ENCODE data around the gene DSG4.

Gene DSG4

DNA sequence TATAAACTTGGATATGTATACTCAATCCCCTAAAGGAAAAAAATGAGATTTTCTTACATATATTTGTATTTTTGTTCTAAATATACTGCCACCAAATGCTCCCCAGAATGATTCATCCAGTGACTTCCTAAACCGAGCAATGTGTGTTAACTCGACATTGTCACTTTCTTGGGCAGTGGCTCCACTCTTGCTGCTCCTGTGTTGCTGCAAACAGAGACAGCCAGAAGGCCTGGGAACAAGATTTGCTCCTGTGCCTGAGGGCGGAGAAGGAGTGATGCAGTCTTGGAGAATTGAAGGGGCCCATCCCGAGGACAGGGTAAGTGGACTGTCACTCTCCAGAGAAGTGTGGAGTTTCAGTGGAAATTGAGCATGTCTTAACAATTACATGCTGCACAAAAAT, 32.7 kb downstream of the DSG4 start:
- DNase-seq: no peak

- DNase-seq: no peak
These were observed 34.3 kb downstream of the DSG4 start for GRCh38 chr18:31410716-31411483.

GRCh38 chr18:31413137-31413536, 36.6 kb downstream of the DSG4 start:
- no peak for DNase-seq

GRCh38 chr18:31417850-31418249, 41.3 kb downstream of the DSG4 start:
- DNase-seq: no peak

GRCh38 chr18:31419457-31419932, 42.9 kb downstream of the DSG4 start:
- DNase-seq: no peak

GRCh38 chr18:31420032-31420431, 43.5 kb downstream of the DSG4 start:
- no peak for DNase-seq

DNA sequence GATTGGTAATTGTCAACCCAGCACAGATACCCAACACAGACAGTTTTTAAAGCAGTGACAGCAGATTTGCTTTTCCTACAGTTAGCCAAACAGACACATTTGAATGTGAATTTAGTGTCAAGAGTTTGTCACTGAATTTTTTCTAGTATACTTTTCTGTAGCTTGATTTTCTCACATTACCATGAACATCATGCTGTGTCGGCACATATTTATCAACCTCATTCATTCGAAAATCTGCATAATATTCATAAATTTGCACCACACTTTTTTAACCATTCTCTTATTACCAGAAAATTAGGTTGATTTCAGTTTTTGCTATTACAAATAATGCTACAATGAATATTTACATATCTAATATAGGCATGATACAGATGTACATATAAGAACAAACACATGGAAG, 43.9 kb downstream of the DSG4 start:
- no peak for DNase-seq

DNA sequence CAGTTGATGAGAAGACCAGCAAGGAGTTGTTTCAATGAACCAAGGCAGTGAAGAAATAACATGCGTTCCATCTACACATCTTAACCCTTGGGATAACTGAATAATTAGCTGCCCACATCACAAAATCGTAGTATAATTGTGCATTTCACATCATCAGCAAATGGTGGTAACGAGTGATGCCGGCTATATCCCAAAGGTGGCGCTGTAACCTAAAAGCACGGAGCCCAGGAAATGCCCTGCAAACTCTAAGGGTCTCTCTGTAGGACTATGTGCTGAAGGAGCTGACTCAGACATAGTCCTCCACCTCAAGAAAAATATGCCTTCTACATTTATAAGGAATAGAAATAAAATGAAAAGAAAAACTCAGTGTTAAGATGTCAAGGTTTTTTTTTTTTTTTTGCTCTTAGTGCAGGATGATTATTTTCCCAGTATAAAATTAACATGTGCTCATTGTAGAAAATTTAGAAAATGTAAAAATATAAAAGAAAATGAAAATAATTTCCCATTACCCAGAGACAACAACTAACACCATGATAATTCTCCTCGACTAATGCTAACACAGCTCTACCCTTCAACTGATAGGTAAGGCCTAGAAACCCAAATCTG, 47.9 kb downstream of the DSG4 start:
- DNase-seq: no peak

GRCh38 chr18:31426021-31426420, 49.4 kb downstream of the DSG4 start:
- DNase-seq: no peak

DNA sequence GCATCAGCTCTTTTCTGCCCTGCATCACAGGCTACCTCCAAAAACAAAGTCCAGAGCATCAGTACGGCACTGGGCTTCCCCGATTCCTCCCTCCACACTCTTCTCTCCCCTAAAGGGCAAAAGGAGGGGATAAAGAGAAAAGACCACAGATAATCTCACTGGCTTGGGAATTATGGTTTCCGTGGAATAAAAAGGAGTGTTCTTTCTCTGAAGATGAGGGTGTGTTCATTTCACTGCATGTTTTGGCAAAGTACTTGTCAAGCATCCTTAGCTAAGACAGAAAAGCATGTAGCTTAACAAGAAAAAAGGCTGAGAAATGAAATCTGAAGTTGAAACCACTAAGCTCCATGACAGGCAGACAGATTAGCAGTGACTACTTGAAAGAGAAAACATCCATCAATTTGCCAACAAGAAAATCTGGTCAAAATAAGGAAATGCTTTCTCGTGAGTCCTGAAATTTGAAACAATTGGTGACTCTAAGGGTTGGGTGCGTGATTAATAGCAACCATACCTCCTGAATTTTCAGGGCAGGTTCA, 50.4 kb downstream of the DSG4 start:
- no peak for DNase-seq

GRCh38 chr18:31428211-31428610, 51.6 kb downstream of the DSG4 start:
- DNase-seq: no peak

DNA sequence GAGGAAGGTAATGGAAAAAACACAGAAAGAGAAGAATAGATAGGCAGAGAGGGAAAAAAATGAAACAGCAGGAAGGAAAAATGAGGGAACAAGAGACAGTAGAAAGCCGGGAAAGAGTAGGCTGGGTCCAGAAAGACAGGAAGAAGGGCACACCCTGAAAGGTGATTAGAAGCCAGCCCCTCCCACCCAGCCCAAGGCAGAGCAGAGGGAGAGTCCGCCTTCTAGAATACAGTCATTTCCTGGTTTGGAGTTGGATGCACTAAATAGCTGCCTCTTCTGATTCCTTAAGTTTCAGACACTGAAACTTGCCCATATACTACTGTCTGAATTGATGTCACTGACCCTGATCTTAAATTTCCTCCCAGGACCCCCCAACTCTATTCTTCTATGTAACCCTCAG, 53.0 kb downstream of the DSG4 start:
- DNase-seq: no peak

GRCh38 chr18:31430072-31430471, 53.5 kb downstream of the DSG4 start:
- DNase-seq: no peak

GRCh38 chr18:31430554-31430953, 54.0 kb downstream of the DSG4 start:
- DNase-seq: no peak

GRCh38 chr18:31432316-31432715, 55.7 kb downstream of the DSG4 start:
- DNase-seq: no peak

- DNase-seq: no peak
These were observed 60.2 kb downstream of the DSG4 start for GRCh38 chr18:31436825-31437224.

DNA sequence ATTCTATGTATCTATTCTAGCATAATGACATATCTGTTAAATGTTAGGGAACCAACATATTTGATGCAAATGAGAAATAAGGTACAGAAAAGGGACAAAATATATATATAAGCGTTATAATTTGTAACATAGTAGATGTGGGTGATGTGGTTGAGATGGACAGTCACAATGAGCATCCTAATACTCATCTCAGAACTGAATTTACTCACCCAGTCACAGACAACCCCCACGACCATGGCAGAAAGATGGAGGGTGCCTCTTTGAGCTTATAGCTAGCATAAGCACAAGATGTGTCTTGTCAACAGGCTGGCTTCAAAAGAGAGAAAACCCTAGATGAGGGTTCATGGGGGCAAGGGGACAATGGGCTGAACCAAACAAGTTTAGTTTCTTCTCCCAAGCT, 61.8 kb downstream of the DSG4 start:
- DNase-seq: no peak

DNA sequence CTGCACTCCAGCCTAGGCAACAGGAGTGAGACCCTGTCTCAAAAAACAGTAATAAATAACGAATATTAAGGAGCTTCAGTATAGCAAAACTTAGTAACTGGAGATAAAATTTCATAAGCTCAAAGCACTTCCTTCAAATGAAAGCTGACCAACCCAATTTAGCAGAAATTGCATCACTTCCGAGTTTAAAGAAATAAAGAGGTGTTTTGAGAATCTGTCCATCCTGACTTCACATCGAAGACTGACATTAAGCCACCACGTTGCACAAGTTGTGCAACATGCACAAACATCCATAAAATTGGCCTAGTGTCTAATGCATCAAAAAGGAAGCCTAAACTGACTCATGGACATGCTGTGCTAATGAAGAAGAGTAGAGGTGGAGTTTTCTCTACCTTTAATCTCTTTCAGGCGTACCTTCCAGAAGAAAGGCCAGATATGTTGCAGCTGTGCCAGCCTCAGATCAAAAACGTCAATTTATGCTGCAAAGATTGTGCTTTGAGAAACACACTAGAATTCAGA, 63.3 kb downstream of the DSG4 start:
- no peak for DNase-seq

GRCh38 chr18:31440787-31441186, 64.2 kb downstream of the DSG4 start:
- no peak for DNase-seq

DNA sequence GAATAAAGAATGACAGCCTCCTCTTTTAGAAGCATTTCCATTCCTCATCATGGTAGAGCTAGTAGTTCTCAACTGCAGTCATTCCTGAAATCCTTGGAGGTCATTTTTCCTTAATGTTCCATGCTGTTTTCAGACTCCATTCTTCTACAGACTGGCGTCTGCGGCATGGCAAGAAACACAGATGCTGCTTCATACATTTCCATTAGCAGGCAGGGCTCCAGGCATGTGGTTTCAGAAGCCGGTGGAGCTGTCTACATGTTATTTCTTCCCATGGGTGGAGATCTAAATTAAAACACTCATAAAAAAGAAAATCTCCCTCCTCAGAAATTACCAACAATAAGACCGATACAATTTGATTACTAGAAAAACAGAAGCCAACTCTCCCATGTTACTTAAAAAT, 64.9 kb downstream of the DSG4 start:
- DNase-seq: no peak

DNA sequence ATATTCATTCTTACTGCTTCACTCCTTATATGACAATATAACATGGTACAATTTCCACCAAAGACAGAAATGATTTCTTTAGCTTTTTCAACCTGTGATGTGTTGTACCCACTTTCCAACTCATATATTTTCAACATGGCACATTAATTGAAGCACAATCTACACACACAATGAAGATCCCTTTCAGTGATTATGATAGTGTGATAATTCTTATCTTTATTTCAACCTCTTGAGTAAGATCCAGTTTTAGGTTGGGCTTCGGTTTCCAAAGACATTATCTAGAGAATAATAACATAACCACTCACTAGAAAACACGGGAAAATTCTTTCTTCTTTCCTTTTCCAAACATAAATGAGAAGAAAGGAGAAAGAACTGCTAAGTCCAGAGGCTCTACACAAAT, 67.6 kb downstream of the DSG4 start:
- DNase-seq: no peak

DNA sequence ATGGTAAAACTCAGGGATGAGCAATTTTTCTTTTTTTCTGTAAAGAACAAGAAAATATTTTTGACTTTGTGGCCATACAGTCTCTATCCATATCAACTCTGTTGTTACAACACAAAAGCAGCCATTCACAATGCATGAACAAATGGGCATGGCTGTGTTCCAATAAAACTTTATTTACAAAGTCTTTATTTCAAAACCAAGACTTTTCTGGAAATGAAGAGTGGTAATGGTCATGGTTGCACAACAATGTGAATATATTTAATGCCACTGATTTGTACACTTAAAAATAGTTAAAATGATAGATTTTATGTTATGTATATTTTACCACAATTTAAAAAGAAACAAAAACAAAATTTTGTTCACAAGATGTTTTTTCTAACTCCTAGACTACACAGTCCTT, 69.3 kb downstream of the DSG4 start:
- DNase-seq: no peak

DNA sequence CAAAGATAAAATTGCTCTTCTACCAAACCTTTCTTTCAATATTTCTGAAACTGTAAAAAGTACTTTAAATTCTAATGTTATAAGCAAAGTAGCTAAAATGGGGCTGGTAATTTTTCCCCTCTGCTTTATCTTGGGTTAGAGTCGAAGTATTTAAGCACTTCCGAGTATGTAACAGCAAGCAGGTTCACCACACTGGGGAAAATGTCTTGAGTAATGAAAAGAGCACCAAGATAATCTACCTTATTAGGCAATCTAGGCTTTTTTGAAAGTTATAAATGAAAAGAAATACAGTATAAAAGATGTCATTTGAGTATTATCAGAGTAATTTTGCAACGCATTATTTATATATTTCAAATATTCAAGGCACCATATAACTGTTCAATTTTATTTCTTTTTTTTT, 70.3 kb downstream of the DSG4 start:
- DNase-seq: no peak

DNA sequence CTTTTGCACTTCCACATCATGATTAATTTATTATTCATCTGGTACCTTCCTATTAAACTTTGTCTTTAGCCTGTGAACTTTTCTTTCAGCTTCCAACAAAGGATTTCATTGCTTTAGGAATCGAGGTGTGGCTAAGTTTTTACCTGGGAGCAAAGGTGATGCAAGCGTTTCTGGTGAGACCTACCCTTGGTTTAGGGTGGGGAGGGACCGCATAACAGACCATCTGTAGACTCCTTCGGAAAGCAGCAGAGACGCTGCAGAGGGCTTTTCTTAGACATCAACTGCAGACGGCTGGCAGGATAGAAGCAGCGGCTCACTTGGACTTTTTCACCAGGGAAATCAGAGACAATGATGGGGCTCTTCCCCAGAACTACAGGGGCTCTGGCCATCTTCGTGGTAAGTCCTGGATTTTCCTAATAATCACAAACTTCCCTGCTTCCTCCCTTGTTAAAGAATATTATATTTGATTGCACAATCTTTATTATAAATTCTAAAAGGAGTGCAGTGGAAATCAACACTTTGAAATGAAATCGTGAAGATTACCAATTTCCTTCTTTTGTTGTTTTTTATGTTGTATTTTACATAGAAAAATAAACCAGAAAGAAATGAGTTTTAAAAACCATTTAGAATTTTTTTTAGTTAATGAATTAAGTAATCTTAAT, 71.1 kb downstream of the DSG4 start, which contains the start of gene DSG3:
DSG3 (plus strand) TSS at position 212 of the 662 bp plus-strand sequence; CDS start at position 349, 137 bp downstream.
- DNase-seq: no peak
